Measurements from ENCODE around the gene SLC38A8. TPM values are rescaled to one million over a fixed set of nuclear protein-coding genes. Genes with fewer than 3 reads are reported as not detected.

The SLC38A8 gene
- total RNA-seq, 4 donors from 2014 or later: not detected

- WGBS, 2 donors: 43 to 52% methylated on average over 7 of the region's 7 CpGs
- TF ChIP-seq POLR2A (IDR thresholded peaks at IDR 0.05): no peak
- no peak for TF ChIP-seq CTCF (IDR thresholded peaks at IDR 0.05)
- no peak overlapping the region for H3K4me3 ChIP-seq (ENCODE audit: low read depth, poor library complexity, severe bottlenecking)
- intact Hi-C loops (cut with DNase I; ENCODE audit: low total_unique reads): no loop called here
- no peak for DNase-seq (ENCODE audit: low spot score in 2 of 2)
Observed at GRCh38 chr16:83974475-83974874, 68.1 kb downstream of the SLC38A8 start.

- intact Hi-C loops (cut with DNase I; ENCODE audit: low total_unique reads): no loop called here
- no peak overlapping the region for H3K4me3 ChIP-seq (ENCODE audit: low read depth, poor library complexity, severe bottlenecking)
- TF ChIP-seq CTCF (IDR thresholded peaks at IDR 0.05) (no peak), POLR2A (IDR thresholded peaks at IDR 0.05) (no peak)
- no peak for DNase-seq (ENCODE audit: low spot score in 2 of 2)
- WGBS, 2 donors: 82 to 84% methylated on average over 22 of the region's 22 CpGs
Observed at GRCh38 chr16:83973581-83974385, 68.8 kb downstream of the SLC38A8 start.

GRCh38 chr16:83973077-83973476, 69.5 kb downstream of the SLC38A8 start:
- whole genome bisulfite sequencing, 2 donors: 62 to 73% methylated on average over 10 of the region's 10 CpGs
- no peak for TF ChIP-seq CTCF (IDR thresholded peaks at IDR 0.05)
- no peak for TF ChIP-seq POLR2A (IDR thresholded peaks at IDR 0.05)
- intact Hi-C loops (cut with DNase I; ENCODE audit: low total_unique reads): no loop called here
- no peak for DNase-seq (ENCODE audit: low spot score in 2 of 2)
- H3K4me3 ChIP-seq (ENCODE audit: low read depth, poor library complexity, severe bottlenecking): no peak overlapping the region

GRCh38 chr16:83972256-83973008, 70.2 kb downstream of the SLC38A8 start:
- 81 to 86% methylated on average over 17 to 19 of the region's 19 CpGs for WGBS, 2 donors
- H3K4me3 ChIP-seq (ENCODE audit: low read depth, poor library complexity, severe bottlenecking): no peak overlapping the region
- intact Hi-C loops (cut with DNase I; ENCODE audit: low total_unique reads): no loop called here
- no peak for DNase-seq (ENCODE audit: low spot score in 2 of 2)
- no peak for TF ChIP-seq CTCF (IDR thresholded peaks at IDR 0.05)
- no peak for TF ChIP-seq POLR2A (IDR thresholded peaks at IDR 0.05)

GRCh38 chr16:83971165-83972130, 71.1 kb downstream of the SLC38A8 start:
- DNase-seq (ENCODE audit: low spot score in 2 of 2): no peak
- intact Hi-C loops (cut with DNase I; ENCODE audit: low total_unique reads): no loop called here
- WGBS, 2 donors: 68 to 70% methylated on average over 25 to 26 of the region's 27 CpGs

More at GRCh38 chr16:83971165-83972130, 71.1 kb downstream of the SLC38A8 start:
- no peak for TF ChIP-seq POLR2A (IDR thresholded peaks at IDR 0.05)
- TF ChIP-seq CTCF (IDR thresholded peaks at IDR 0.05): no peak
- H3K4me3 ChIP-seq (ENCODE audit: low read depth, poor library complexity, severe bottlenecking): no peak overlapping the region

Data from lower leg skin (tissue), 4 donors.